IMR-90 (cell line): ENCODE measurements around the gene MBOAT2. TPM values are rescaled to one million over a fixed set of nuclear protein-coding genes. Genes with fewer than 3 reads are reported as not detected.

Source experiments
- ATAC-seq: fragments of 200-7000 bp; cut with Tn5 transposase; 2 replicates; pipeline ENCODE4 v1.9.1; 2020; ENCODE audit warnings: low read depth, mild to moderate bottlenecking, moderate library complexity
- BruUV-seq: library from RNA; stranded (reverse); fragments of 400-500 nt; replicated peaks from 2 replicates; lab custom pipeline; 2021; lab: Mats Ljungman, UMichigan
- CTCF ChIA-PET: fragments of 300-600 bp; formaldehyde crosslinking; extraction: SDS; loops from one replicate; lab custom pipeline; 2021; ENCODE audit warnings: antibody characterized with exemption; lab: Yijun Ruan, JAX
- POLR2A ChIA-PET: fragments of 300-600 bp; sonication (Branson Sonifier 250); formaldehyde crosslinking; loops from one replicate; lab custom pipeline; 2022; ENCODE audit warnings: antibody characterized with exemption; ENCODE audit not compliant: unreplicated experiment; lab: Charles Lee
- DNase-seq: peaks from one replicate; pipeline ENCODE4 v3.0.0; 2013
- H2AFZ ChIP-seq: replicated peaks from 2 replicates; pipeline ENCODE3; 2013; ENCODE audit warnings: low read length, mild to moderate bottlenecking; ENCODE audit not compliant: poor library complexity
- H2AK5ac ChIP-seq: 2 replicates; pipeline ENCODE4 v1.6.1; 2013; ENCODE audit warnings: low read depth, low read length, inconsistent platforms
- H2AK9ac ChIP-seq: replicated peaks from 2 replicates; pipeline ENCODE3; 2013; ENCODE audit warnings: mild to moderate bottlenecking, low read depth, low read length, moderate library complexity; ENCODE audit not compliant: poor library complexity
- H2BK120ac ChIP-seq: 2 replicates; pipeline ENCODE4 v1.6.1; 2013; ENCODE audit warnings: low read depth, low read length, inconsistent platforms
- H2BK15ac ChIP-seq: 3 replicates; pipeline ENCODE4 v1.6.1; 2013; ENCODE audit warnings: low read depth, low read length, inconsistent platforms
- H2BK20ac ChIP-seq: 2 replicates; pipeline ENCODE4 v1.6.1; 2013; ENCODE audit warnings: low read depth, mild to moderate bottlenecking, inconsistent platforms, low read length, moderate library complexity
- H2BK5ac ChIP-seq: 2 replicates; pipeline ENCODE4 v1.6.1; 2013; ENCODE audit warnings: mild to moderate bottlenecking, low read depth, low read length, inconsistent platforms; ENCODE audit not compliant: poor library complexity, severe bottlenecking
- H3K14ac ChIP-seq: replicated peaks from 2 replicates; pipeline ENCODE4 v1.6.1; 2013; ENCODE audit warnings: low read depth, low read length, inconsistent platforms
- H3K18ac ChIP-seq: 2 replicates; pipeline ENCODE4 v1.6.1; 2013; ENCODE audit warnings: low read depth, low read length, control low read depth
- H3K23ac ChIP-seq: 2 replicates; pipeline ENCODE4 v1.6.1; 2013; ENCODE audit warnings: low read depth, low read length, inconsistent platforms
- H3K27ac ChIP-seq: 2 replicates; pipeline ENCODE4 v1.5.1; 2013; ENCODE audit warnings: mild to moderate bottlenecking, control low read depth, low read length; ENCODE audit not compliant: insufficient read depth
- H3K27me3 ChIP-seq: 2 replicates; pipeline ENCODE4 v1.6.1; 2013; ENCODE audit warnings: low read length; ENCODE audit not compliant: control insufficient read depth, insufficient read depth
- H3K36me3 ChIP-seq: 2 replicates; pipeline ENCODE4 v1.6.1; 2013; ENCODE audit warnings: low read length, mixed read lengths; ENCODE audit not compliant: control insufficient read depth, insufficient read depth
- H3K4ac ChIP-seq: 2 replicates; pipeline ENCODE4 v1.6.1; 2013; ENCODE audit warnings: low read depth, low read length, inconsistent platforms
- H3K4me1 ChIP-seq: 2 replicates; pipeline ENCODE4 v1.6.1; 2013; ENCODE audit warnings: low read length, mixed read lengths; ENCODE audit not compliant: control insufficient read depth, insufficient read depth
- H3K4me2 ChIP-seq: 2 replicates; pipeline ENCODE4 v1.6.1; 2013; ENCODE audit warnings: low read depth, mild to moderate bottlenecking, control low read depth, low read length, moderate library complexity
- H3K4me3 ChIP-seq: 2 replicates; pipeline ENCODE4 v1.5.1; 2013; ENCODE audit warnings: low read depth, mild to moderate bottlenecking, control low read depth, low read length, moderate library complexity; ENCODE audit not compliant: insufficient read depth
- H3K56ac ChIP-seq: 2 replicates; pipeline ENCODE4 v1.6.1; 2013; ENCODE audit warnings: low read length, inconsistent platforms; ENCODE audit not compliant: insufficient read depth; ENCODE audit errors: extremely low read depth
- H3K79me1 ChIP-seq, 2 experiments: 2 replicates each; pipeline ENCODE4 v1.6.1; 2013; ENCODE audit warnings: low read length in 2 of 2, inconsistent platforms in 1 of 2, low read depth in 1 of 2
- H3K9ac ChIP-seq: 2 replicates; pipeline ENCODE4 v1.6.1; 2013; ENCODE audit warnings: low read depth, low read length, control low read depth
- H3K9me1 ChIP-seq: 2 replicates; pipeline ENCODE4 v1.6.1; 2013; ENCODE audit warnings: low read length, inconsistent platforms; ENCODE audit not compliant: insufficient read depth
- H3K9me3 ChIP-seq: 2 replicates; pipeline ENCODE4 v1.6.1; 2013; ENCODE audit warnings: low read length; ENCODE audit not compliant: control insufficient read depth, insufficient read depth
- H4K20me1 ChIP-seq: 2 replicates; pipeline ENCODE4 v1.6.1; 2013; ENCODE audit warnings: low read length, inconsistent platforms; ENCODE audit not compliant: insufficient read depth
- H4K5ac ChIP-seq: 2 replicates; pipeline ENCODE4 v1.6.1; 2013; ENCODE audit warnings: mild to moderate bottlenecking, low read depth, low read length, control low read depth
- H4K8ac ChIP-seq, 2 experiments: 2 replicates each; pipeline ENCODE4 v1.6.1; 2013; ENCODE audit warnings: low read depth in 2 of 2, low read length in 2 of 2, control low read depth in 1 of 2, inconsistent platforms in 1 of 2
- H4K91ac ChIP-seq: 2 replicates; pipeline ENCODE4 v1.6.1; 2013; ENCODE audit warnings: low read depth, low read length, inconsistent platforms; ENCODE audit not compliant: insufficient read depth
- SMC3 ChIP-seq: fragments of 150-350 bp; IDR thresholded peaks from 2 replicates; pipeline ENCODE4 v1.6.1; 2016; ENCODE audit warnings: low read depth, mild to moderate bottlenecking, antibody characterized with exemption, low read length, moderate library complexity
- WGBS, 2 experiments: methylation state at CpG; one replicate each; pipeline versions ENCODE4 v1.1.5 to v1.1.7; 2013; ENCODE audit warnings: missing lambda C conversion rate in 2 of 2; ENCODE audit not compliant: insufficient read length in 1 of 2; ENCODE audit errors: extremely low coverage in 2 of 2; 5-methylcytosine and 5-hydroxymethylcytosine counted together
- dilution Hi-C: fragments of 300-500 bp; cut with HindIII; formaldehyde crosslinking; loops from one replicate; pipeline ENCODE4 v1.14.3; 2018; ENCODE audit warnings: low sequenced_read_pairs; ENCODE audit not compliant: unreplicated experiment
- in situ Hi-C: fragments of 300-500 bp; cut with MboI; formaldehyde crosslinking; loops from 3 replicates; pipeline ENCODE4 v1.14.3; 2019; ENCODE audit warnings: low sequenced_read_pairs, inconsistent platforms, mixed read lengths
- intact Hi-C: fragments of 100-400 bp; cut with micrococcal nuclease; formaldehyde crosslinking; loops from 2 replicates; pipeline ENCODE4 v1.10.0; 2022
- polyA plus RNA-seq, 3 experiments: library from polyadenylated mRNA; depleted of rRNA; stranded (reverse); fragments of >200 nt; gene quantifications; 2 replicates each; pipeline ENCODE4 v1.2.3, GENCODE V29; 2012; ENCODE audit warnings: low replicate concordance in 1 of 3
- total RNA-seq: library from RNA; depleted of rRNA; stranded (reverse); fragments of >200 nt; gene quantifications from 2 replicates; pipeline ENCODE4 v1.2.3, GENCODE V29; 2012

Gene MBOAT2
- total and polyA plus RNA-seq, 2 of the 4 experiments (the other 2 are of a cell fraction), result 33.9 to 102 TPM

DNA sequence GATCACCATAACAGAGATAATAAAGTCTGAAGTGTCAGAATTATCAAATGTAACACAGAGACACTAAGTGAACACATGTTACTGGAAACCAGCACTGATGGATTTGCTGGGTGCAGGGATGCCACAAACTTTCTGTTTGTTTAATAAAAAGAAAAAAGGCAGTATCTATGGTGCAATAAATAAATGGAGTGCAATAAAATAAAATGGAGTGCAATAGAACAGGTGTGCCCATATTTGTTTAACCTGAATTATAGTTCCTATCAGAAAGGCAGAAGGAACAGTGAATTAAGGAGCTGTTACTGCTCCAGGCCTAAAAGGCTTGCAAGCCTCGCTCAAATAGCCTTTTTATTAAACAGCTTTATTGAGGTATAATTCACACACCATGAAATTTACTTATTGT is 85.1 kb downstream of the MBOAT2 start:
- no peak overlapping the region for H4K5ac ChIP-seq
- peaks cover 4% of the 10 kb centered on the region for H3K9me1 ChIP-seq
- DNase-seq (no peak), ATAC-seq (no peak)
- in situ Hi-C loops (no loop called here), dilution Hi-C loops (no loop called here), intact Hi-C loops (no loop called here)
- no peak overlapping the region for H3K14ac ChIP-seq
- H3K18ac ChIP-seq, result no peak overlapping the region
- ChIA-PET POLR2A (no interaction called here), CTCF (no interaction called here)
- no peak for TF ChIP-seq SMC3
- H3K9ac ChIP-seq, result no peak overlapping the region
- no peak overlapping the region for H2BK5ac ChIP-seq
- H2BK20ac ChIP-seq, result no peak overlapping the region
- H3K4ac ChIP-seq, result no peak overlapping the region
- no peak overlapping the region for H3K23ac ChIP-seq
- no peaks in the 10 kb centered on the region; the same call in 1 of the 2 replicates for H3K36me3 ChIP-seq
- H3K56ac ChIP-seq, result no peak overlapping the region
- H2AK9ac ChIP-seq, result no peak overlapping the region
- no peak overlapping the region for H4K91ac ChIP-seq
- H3K4me1 ChIP-seq, result peaks cover 9% of the 10 kb centered on the region
- H3K4me2 ChIP-seq, result no peak overlapping the region
- H3K4me3 ChIP-seq, result no peak overlapping the region
- no peak overlapping the region for H2AK5ac ChIP-seq
- no peaks in the 10 kb centered on the region for H3K27me3 ChIP-seq
- no peak overlapping the region for H4K8ac ChIP-seq
- H2BK15ac ChIP-seq, result no peak overlapping the region
- WGBS, 2 experiments, result no CpG with 5 or more reads among the region's 1 CpG
- no peaks in the 10 kb centered on the region for H4K20me1 ChIP-seq
- no peak overlapping the region for H2BK120ac ChIP-seq
- H3K9me3 ChIP-seq, result no peaks in the 10 kb centered on the region
- peaks cover 0 to 13% of the 10 kb centered on the region in 2 experiments; a peak in 3 of 4 replicates for H3K79me1 ChIP-seq
- no peak overlapping the region for H3K27ac ChIP-seq
- BruUV-seq, result no TSS peak
- no peak overlapping the region for H2AFZ ChIP-seq
